Neural crest cell (in vitro differentiated cells): ENCODE results near the gene MSH4. TPM values are rescaled to one million over a fixed set of nuclear protein-coding genes. Genes with fewer than 3 reads are reported as not detected.
A peak's percentile ranks its signal among the peaks of the same experiment; 100 is the strongest.
"Not testable (repeated sequence)": the region's sequence is repeated elsewhere in the genome, so short reads cannot be mapped to it uniquely, and the experiment has no call there.

ENCODE experiments used
- DNase-seq: peaks from one replicate; pipeline ENCODE4 v3.0.0; 2021; ENCODE audit warnings: low read depth, mixed read lengths, low spot score
- H3K27ac Mint-ChIP-seq: one replicate; pipeline ENCODE4 v1.8.0; 2021; ENCODE audit warnings: mild to moderate bottlenecking, mixed read lengths; ENCODE audit not compliant: unreplicated experiment
- H3K27me3 Mint-ChIP-seq: 2 replicates; pipeline ENCODE4 v1.8.0; 2021; ENCODE audit warnings: low read depth, mild to moderate bottlenecking, mixed read lengths
- H3K36me3 Mint-ChIP-seq: 2 replicates; pipeline ENCODE4 v1.8.0; 2021; ENCODE audit warnings: low read depth, mild to moderate bottlenecking, mixed read lengths
- H3K4me1 Mint-ChIP-seq: 2 replicates; pipeline ENCODE4 v1.8.0; 2021; ENCODE audit warnings: mixed read lengths
- H3K4me3 Mint-ChIP-seq: one replicate; pipeline ENCODE4 v1.8.0; 2021; ENCODE audit warnings: mild to moderate bottlenecking, mixed read lengths
- H3K9me3 Mint-ChIP-seq: 2 replicates; pipeline ENCODE4 v1.8.0; 2021; ENCODE audit warnings: mixed read lengths
- CTCF ChIP-seq: fragments of 200-600 bp; sonication (generic); conservative IDR thresholded peaks from 2 replicates; pipeline ENCODE4 v1.5.0; 2021; ENCODE audit warnings: antibody characterized with exemption, mild to moderate bottlenecking
- total RNA-seq: library from RNA; stranded (reverse); gene quantifications from 2 replicates; pipeline ENCODE4 v1.2.1, GENCODE V29; 2021

The MSH4 gene
- total RNA-seq, 1 donor from 2014 or later: 0.56 TPM

GRCh38 chr1:75922698-75923097 is 126.0 kb downstream of the MSH4 start:
- Mint-ChIP-seq H3K27me3 (no peaks in the 10 kb centered on the region), H3K27ac (no peak overlapping the region), H3K4me1 (no peaks in the 10 kb centered on the region), H3K4me3 (no peak overlapping the region), H3K36me3 (no peaks in the 10 kb centered on the region), H3K9me3 (no peaks in the 10 kb centered on the region)
- TF ChIP-seq CTCF: no peak
- DNase-seq: no peak

- no peak for TF ChIP-seq CTCF
- no peak for DNase-seq
- Mint-ChIP-seq H3K9me3 (no peaks in the 10 kb centered on the region), H3K36me3 (no peaks in the 10 kb centered on the region), H3K4me3 (no peak within 1 kb of the TSS), H3K27ac (no peak within 1 kb of the TSS), H3K27me3 (no peaks in the 10 kb centered on the region), H3K4me1 (no peaks in the 10 kb centered on the region)
These were observed 135.6 kb downstream of the MSH4 start, which contains the start of gene ASB17 for GRCh38 chr1:75932304-75932703. Gene ASB17, minus strand, starts transcription at chr1:75932404. Its CDS starts 113 bp downstream, at chr1:75932291.

GRCh38 chr1:75937034-75937433 is 140.4 kb downstream of the MSH4 start:
- no peaks in the 10 kb centered on the region for H3K9me3 Mint-ChIP-seq
- no peaks in the 10 kb centered on the region for H3K36me3 Mint-ChIP-seq
- no peaks in the 10 kb centered on the region for H3K27me3 Mint-ChIP-seq
- no peak overlapping the region for H3K27ac Mint-ChIP-seq
- no peak for TF ChIP-seq CTCF
- H3K4me1 Mint-ChIP-seq: no peaks in the 10 kb centered on the region
- no peak for DNase-seq
- H3K4me3 Mint-ChIP-seq: no peak overlapping the region

- not testable (repeated sequence) for H3K27me3 Mint-ChIP-seq, H3K27ac Mint-ChIP-seq, DNase-seq, H3K4me1 Mint-ChIP-seq, H3K4me3 Mint-ChIP-seq, H3K36me3 Mint-ChIP-seq
- peaks cover 15% of the 10 kb centered on the region for H3K9me3 Mint-ChIP-seq
These were observed 146.4 kb downstream of the MSH4 start for GRCh38 chr1:75943037-75943436.

- H3K4me3 Mint-ChIP-seq: no peak overlapping the region
- no peak for TF ChIP-seq CTCF
- peaks cover 10% of the 10 kb centered on the region for H3K36me3 Mint-ChIP-seq
- H3K27me3 Mint-ChIP-seq: no peaks in the 10 kb centered on the region
- H3K9me3 Mint-ChIP-seq: peaks cover 13% of the 10 kb centered on the region
- H3K27ac Mint-ChIP-seq: no peak overlapping the region
- peaks cover 43% of the 10 kb centered on the region for H3K4me1 Mint-ChIP-seq
- no peak for DNase-seq
These were observed 153.5 kb downstream of the MSH4 start for GRCh38 chr1:75950176-75950575.

- Mint-ChIP-seq H3K36me3 (peaks cover 7% of the 10 kb centered on the region), H3K27ac (peak overlapping the region; percentile 27), H3K27me3 (no peaks in the 10 kb centered on the region), H3K4me1 (peaks cover 46% of the 10 kb centered on the region), H3K4me3 (no peak overlapping the region), H3K9me3 (peaks cover 6% of the 10 kb centered on the region)
- no peak for DNase-seq
- no peak for TF ChIP-seq CTCF
These were observed 155.3 kb downstream of the MSH4 start for GRCh38 chr1:75952016-75952415.
